Astrocyte of the hippocampus (primary cell): Measurements from ENCODE around the gene PGLYRP3.

Experiments
- DNase-seq: peaks from one replicate; pipeline ENCODE4 v3.0.0; 2011; ENCODE audit warnings: low read depth, low spot score

PGLYRP3 gene

DNA sequence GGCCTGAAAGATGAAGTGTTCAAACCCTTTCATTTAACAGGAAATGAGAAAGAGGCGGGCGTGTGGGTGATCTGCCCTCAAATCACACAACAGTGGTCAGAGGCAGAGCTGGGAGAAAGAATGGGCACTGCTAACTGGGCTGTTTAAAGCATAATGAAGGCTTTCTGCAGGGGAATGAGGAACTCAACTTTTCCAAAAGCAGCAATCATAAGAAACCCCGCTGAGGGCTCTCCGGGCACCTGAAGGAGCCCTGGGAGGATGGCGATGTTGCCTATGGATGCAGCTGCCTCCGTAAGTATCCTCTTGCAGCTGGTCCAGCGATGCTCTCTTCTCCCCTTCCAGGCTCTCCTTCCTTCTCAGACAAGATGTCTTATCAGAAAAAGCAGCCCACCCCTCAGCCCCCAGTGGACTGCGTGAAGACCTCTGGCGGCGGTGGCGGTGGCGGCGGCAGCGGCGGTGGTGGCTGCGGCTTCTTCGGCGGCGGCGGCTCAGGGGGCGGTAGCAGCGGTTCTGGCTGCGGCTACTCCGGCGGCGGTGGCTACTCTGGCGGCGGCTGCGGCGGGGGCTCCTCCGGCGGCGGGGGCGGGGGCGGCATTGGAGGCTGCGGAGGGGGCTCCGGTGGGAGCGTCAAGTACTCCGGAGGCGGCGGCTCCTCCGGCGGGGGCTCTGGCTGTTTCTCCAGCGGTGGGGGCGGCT lies 52.0 kb downstream of the PGLYRP3 start:
- DNase-seq = peak; percentile 22

DNA sequence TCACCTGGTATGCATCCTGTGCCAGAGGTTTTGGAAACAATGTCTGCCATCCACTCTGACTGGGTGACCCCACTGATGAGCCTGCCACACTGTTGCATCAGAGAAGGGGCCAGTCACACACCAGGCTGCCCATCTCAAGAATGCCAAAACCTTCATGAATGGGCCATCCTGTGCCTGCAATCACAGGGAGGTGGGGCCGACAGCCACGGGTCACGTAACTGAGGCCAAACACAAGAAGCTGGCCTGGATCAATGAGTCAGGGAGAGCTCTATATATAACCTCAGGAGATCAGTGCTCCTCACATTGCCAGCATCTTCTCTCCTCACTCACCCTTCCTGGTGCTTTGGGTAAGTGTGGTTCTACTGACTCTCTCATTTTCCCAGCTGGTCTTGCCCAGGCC lies 53.4 kb downstream of the PGLYRP3 start, which contains the start of gene LORICRIN:
LORICRIN (plus strand) TSS at position 301 of the 400 bp plus-strand sequence. CDS start 1,263 bp downstream, outside the sequence.
- no peak for DNase-seq

DNA sequence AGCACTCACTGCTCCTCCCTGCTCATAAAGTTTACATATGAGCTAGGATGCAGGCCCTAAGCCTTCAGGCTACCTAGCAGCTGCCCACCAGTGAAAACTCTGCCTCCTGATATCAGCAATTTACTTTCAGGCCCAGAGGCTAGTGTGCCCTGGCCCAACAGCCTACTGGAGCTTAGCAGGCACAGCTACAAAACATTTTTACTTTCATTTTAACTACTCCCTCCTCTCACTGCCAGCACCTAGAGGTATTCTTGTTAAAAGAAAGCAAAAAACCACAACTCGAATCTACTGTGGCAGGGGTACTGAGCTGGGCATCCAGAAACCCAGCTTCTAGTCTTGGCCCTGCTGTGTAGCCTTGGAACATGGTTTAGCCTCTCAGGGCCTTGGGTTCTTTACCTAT lies 59.1 kb downstream of the PGLYRP3 start:
- DNase-seq = no peak

DNA sequence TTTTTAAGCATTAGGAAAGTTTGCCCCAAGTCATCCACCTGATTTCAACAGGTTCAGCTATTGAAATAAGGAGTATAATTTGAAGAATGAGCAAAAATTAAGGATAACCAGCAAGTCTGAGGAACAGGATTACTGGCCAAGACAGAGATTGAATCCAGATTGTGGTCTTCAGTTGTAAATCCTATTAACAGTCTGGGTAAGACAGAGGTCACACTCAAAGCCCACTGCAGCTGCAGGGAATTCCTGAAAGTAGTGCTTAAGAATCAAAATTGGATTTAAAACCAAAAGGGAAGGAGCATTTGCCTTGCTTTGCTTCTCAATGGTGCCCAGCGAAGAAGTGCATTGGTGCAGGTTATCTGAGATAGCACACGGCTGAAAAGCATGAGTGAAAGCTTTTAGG lies 59.7 kb downstream of the PGLYRP3 start:
- no peak for DNase-seq

DNA sequence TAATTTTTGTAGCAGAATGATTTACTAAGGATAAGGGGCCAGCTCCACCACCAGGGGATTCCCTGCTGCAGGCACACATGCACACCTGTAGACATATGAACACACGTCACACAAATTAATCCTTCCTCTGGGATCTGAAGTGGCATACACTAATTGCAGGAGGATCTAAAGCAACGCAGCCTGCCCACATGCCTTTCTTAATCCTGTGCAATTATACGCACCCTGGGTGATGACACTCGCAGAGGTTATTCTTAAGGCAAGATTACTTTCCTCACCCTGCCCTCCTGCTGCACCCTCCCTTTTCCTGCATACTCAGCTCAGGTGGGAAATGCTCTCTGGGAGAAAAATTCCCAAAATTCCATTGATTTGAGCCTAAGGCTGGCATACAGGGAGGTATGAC lies 60.8 kb downstream of the PGLYRP3 start:
- DNase-seq = no peak

DNA sequence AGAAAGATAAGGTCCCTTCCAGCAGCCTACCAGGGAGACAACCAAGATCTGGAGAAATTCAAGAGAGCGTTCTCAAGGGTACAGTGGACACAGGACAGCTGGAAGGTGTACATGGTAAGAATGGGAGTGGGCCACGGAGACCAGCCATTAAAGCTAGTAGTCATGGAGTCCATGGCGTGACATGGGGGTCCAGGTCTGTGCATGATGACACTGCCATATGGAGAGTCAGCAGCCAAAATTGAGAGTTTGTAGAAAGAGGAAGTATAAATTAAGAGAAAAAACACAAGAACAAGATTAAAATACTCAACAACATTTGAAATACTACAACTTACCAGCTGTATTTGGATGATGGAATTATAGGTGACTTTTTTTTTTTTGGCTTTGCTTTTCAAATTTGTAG lies 61.2 kb downstream of the PGLYRP3 start:
- no peak for DNase-seq

DNA sequence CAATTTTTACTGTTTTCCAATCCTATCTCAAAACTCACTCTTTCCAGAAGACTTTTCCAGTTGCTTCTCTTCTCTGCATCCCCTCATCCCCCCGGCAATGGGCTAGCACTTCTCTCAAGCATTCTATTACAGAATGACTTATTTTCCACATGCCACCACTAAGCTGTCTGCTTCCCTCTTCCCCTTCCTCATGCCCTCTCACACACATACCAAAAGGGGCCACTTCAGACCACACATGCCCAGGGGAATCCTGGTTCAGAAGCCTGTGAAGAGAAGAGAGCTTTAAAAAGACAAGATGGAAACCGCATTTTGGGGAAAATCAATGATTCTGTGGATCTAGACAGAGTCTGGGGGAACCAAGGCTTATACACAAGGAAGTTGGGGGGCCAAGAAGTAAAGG lies 61.7 kb downstream of the PGLYRP3 start:
- no peak for DNase-seq

DNA sequence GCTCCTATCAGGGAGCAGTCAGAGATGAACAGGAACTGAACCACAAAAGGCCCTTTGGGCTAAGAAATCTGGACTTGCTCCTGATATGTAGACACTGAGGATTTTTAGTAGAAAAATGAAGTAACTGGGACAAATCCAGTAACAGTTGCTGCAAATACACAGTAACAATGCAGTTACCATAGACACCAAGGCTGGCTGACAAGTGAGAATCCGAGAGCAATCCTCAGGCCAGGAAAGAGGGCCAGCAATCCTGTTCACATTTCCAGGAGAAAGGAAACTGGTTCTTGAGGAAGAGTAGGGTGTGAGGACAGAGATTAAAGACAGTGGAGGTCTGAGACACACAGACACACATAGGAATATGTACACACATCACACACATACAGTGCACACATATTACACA lies 62.6 kb downstream of the PGLYRP3 start:
- DNase-seq = no peak

DNA sequence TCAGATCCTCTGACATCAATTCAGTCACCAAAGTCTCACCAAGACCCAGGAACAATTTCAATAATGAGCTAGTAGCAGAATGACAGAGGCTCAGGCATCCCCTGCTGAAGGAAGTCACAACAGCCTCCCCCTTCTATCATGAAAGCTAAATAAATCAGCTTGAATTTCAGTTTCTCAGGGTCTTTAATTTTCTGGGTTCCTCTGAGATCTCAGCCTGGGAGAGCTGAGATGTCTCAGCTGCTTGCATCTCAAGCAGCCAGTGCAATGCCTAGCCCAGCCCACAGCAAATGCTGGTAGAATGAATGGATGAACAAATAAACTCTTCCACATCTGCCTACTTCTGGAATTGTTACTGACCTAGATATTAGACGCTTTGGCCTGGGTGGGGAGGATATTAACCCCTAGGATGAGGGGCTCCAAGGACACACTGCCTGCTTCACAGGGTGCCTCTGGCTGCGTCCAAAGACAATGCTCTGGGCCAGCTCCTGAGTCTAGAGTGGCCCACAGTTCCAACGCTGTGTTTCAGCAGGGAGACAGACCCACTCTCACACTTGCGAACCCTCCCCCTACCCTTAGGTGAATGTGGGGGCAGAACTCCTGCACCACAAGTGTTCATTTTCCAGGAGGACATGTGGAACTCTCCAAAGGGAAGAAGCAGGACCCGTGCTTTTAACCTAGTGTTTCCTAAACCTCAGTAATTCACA lies 64.4 kb downstream of the PGLYRP3 start:
- no peak for DNase-seq
